OCI-LY7 (cell line): ENCODE results near the gene KCNK4. TPM values are rescaled to one million over a fixed set of nuclear protein-coding genes. Genes with fewer than 3 reads are reported as not detected.

Source experiments
- BruUV-seq: library from RNA; stranded (reverse); fragments of 400-500 nt; replicated peaks from 2 replicates; lab custom pipeline; 2021; lab: Mats Ljungman, UMichigan
- CTCF ChIA-PET: fragments of 300-600 bp; sonication (Branson Sonifier 250); formaldehyde crosslinking; loops from one replicate; lab custom pipeline; 2022; ENCODE audit warnings: antibody characterized with exemption; ENCODE audit not compliant: unreplicated experiment; lab: Charles Lee
- POLR2A ChIA-PET: fragments of 300-600 bp; sonication (Branson Sonifier 250); formaldehyde crosslinking; loops from one replicate; lab custom pipeline; 2022; ENCODE audit warnings: antibody characterized with exemption; lab: Charles Lee
- DNase-seq: peaks from one replicate; pipeline ENCODE4 v3.0.0-alpha.2; 2015; ENCODE audit warnings: low spot score
- H2AFZ ChIP-seq: fragments of 200-600 bp; sonication (generic), shearing (Covaris generic); 2 replicates; pipeline ENCODE4 v1.6.1; 2014; ENCODE audit warnings: mild to moderate bottlenecking, antibody characterized with exemption, low read length, moderate library complexity
- H3K27ac ChIP-seq: fragments of 200-600 bp; sonication (generic); 2 replicates; pipeline ENCODE4 v1.5.1; 2014; ENCODE audit warnings: mixed run types, low read depth, mild to moderate bottlenecking, moderate library complexity, low read length, inconsistent platforms; ENCODE audit not compliant: poor library complexity, severe bottlenecking
- H3K36me3 ChIP-seq: fragments of 200-600 bp; sonication (generic); 2 replicates; pipeline ENCODE4 v1.6.1; 2014; ENCODE audit warnings: mild to moderate bottlenecking, antibody characterized with exemption, low read length, moderate library complexity, mixed read lengths; ENCODE audit not compliant: insufficient read depth
- H3K4me1 ChIP-seq: fragments of 200-600 bp; sonication (generic); 2 replicates; pipeline ENCODE4 v1.5.1; 2014; ENCODE audit warnings: mild to moderate bottlenecking, low read length; ENCODE audit not compliant: insufficient read depth, poor library complexity, severe bottlenecking
- H3K4me2 ChIP-seq: fragments of 200-600 bp; sonication (generic); 2 replicates; pipeline ENCODE4 v1.6.1; 2014; ENCODE audit warnings: mild to moderate bottlenecking, low read length
- H3K4me3 ChIP-seq: fragments of 200-600 bp; sonication (generic); 2 replicates; pipeline ENCODE4 v1.5.1; 2014; ENCODE audit warnings: mild to moderate bottlenecking, low read depth, low read length; ENCODE audit not compliant: poor library complexity, severe bottlenecking
- H3K79me2 ChIP-seq: fragments of 200-600 bp; sonication (generic); 2 replicates; pipeline ENCODE4 v1.6.1; 2016; ENCODE audit warnings: low read depth, mild to moderate bottlenecking, low read length, moderate library complexity, mixed read lengths; ENCODE audit not compliant: insufficient read depth
- H3K9me2 ChIP-seq: fragments of 200-600 bp; sonication (generic); 2 replicates; pipeline ENCODE4 v1.6.1; 2016; ENCODE audit warnings: mild to moderate bottlenecking, low read length, mixed read lengths; ENCODE audit not compliant: insufficient read depth
- H3K9me3 ChIP-seq: fragments of 200-600 bp; sonication (generic); 2 replicates; pipeline ENCODE4 v1.6.1; 2014; ENCODE audit warnings: mild to moderate bottlenecking, mixed run types, low read length, mixed read lengths
- H4K20me1 ChIP-seq: fragments of 200-600 bp; sonication (generic); 2 replicates; pipeline ENCODE4 v1.6.1; 2014; ENCODE audit warnings: mild to moderate bottlenecking, antibody characterized with exemption, low read length, moderate library complexity, mixed read lengths; ENCODE audit not compliant: insufficient read depth
- CTCF ChIP-seq: fragments of 200-600 bp; sonication (generic); conservative IDR thresholded peaks from 2 replicates; pipeline ENCODE4 v1.5.1; 2014; ENCODE audit warnings: mild to moderate bottlenecking, antibody characterized with exemption, low read length, moderate library complexity, mixed read lengths
- EZH2phosphoT487 ChIP-seq: fragments of 200-600 bp; sonication (generic); IDR thresholded peaks from 2 replicates; pipeline ENCODE4 v1.6.1; 2018; ENCODE audit warnings: low read depth, borderline replicate concordance, mild to moderate bottlenecking, mixed run types, antibody characterized with exemption, low read length, moderate library complexity, mixed read lengths
- intact Hi-C: fragments of 100-400 bp; cut with micrococcal nuclease; formaldehyde crosslinking; loops from one replicate; pipeline ENCODE4 v1.10.0; 2022; ENCODE audit not compliant: unreplicated experiment
- total RNA-seq, 2 experiments: library from RNA; depleted of rRNA in 1 of 2; stranded (reverse); fragments of >200 nt in 1 of 2; shearing (Covaris generic) in 1 of 2; gene quantifications; 2 replicates each; pipeline ENCODE4 v1.2.3, GENCODE V29; 2014 to 2022

KCNK4 gene
- total RNA-seq, 2 experiments from 2014 or later: 0.80 to 0.95 TPM

DNA sequence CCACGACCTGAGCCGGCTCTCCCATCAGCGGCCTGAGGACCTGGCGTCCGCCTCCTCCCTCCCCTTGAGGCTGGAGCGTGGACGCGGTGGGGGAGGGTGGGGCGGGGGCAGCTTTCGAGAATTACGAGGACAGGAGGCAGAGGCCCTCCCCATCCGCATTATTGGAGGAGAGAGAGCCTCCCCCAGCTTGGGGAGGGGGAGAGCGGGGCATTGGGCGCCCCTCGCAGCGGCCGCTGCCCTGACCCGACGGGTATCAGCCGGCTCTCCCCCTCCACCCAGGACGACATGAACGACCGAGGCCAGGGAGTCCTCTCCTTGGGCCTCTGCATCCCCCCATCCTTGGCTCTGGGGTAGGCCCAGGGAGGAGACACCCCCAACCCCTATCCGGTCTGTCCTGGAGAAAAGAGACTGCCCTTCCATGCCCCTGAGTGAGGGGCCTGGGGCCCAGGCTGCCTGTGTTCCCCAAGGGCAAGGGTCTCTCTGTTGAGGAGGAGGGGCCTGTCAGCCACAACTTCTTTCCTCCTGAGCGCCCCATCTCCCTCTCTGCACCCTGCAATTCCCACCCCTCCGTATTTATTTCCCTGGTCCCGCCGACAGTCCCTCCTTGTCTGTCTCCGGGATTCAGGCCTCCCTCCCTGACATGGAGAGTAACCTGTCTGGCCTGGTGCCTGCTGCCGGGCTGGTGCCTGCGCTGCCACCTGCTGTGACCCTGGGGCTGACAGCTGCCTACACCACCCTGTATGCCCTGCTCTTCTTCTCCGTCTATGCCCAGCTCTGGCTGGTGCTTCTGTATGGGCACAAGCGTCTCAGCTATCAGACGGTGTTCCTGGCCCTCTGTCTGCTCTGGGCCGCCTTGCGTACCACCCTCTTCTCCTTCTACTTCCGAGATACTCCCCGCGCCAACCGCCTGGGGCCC is 5.0 kb upstream of the KCNK4 start:
- H2AFZ ChIP-seq: peak overlapping the region; percentile 65
- ChIA-PET POLR2A (no interaction called here), CTCF (interaction anchor here (0.6 kb wide), 1 partner anchor 34 kb away, joined by 4 read pairs; no protein-coding TSS in a partner anchor)
- peak overlapping the region; percentile 97 for H3K4me2 ChIP-seq
- no peaks in the 10 kb centered on the region for H3K79me2 ChIP-seq
- H3K9me2 ChIP-seq: no peaks in the 10 kb centered on the region
- peaks cover 14% of the 10 kb centered on the region for H3K4me1 ChIP-seq
- H4K20me1 ChIP-seq: no peaks in the 10 kb centered on the region
- H3K36me3 ChIP-seq: peaks cover 5% of the 10 kb centered on the region; the same call in 1 of the 2 replicates
- intact Hi-C loops: loop anchor here (1.0 to 5.0 kb wide), 2 partner anchors 18 to 84 kb away; no protein-coding TSS in a partner anchor
- peak; percentile 48 for DNase-seq
- H3K27ac ChIP-seq: no peak overlapping the region
- no TSS peak for BruUV-seq
- H3K9me3 ChIP-seq: no peaks in the 10 kb centered on the region
- peak overlapping the region; percentile 73 for H3K4me3 ChIP-seq
- peak; percentile 62 for TF ChIP-seq CTCF
- TF ChIP-seq EZH2phosphoT487: no peak

DNA sequence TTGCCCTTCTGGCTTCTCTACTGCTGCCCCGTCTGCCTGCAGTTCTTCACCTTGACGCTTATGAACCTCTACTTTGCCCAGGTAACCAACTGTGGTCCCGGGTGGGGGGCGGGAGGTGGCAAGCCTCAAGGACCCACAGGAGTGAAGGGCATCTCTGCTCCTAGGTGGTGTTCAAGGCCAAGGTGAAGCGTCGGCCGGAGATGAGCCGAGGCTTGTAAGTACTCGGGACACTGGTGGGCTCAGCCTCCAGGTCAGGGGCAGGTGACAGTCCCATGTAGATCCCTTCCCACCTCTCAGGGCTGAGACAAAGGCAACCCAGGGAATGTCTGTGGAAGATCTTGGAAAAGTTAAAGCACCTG is 4.3 kb upstream of the KCNK4 start:
- intact Hi-C loops: loop anchor here (5.0 kb wide), 1 partner anchor 84 kb away; no protein-coding TSS in a partner anchor
- peaks cover 5% of the 10 kb centered on the region; the same call in 1 of the 2 replicates for H3K36me3 ChIP-seq
- H3K9me2 ChIP-seq: no peaks in the 10 kb centered on the region
- no peaks in the 10 kb centered on the region for H4K20me1 ChIP-seq
- H3K79me2 ChIP-seq: no peaks in the 10 kb centered on the region
- no TSS peak for BruUV-seq
- no peaks in the 10 kb centered on the region for H3K9me3 ChIP-seq
- TF ChIP-seq CTCF: no peak
- TF ChIP-seq EZH2phosphoT487: no peak
- POLR2A ChIA-PET: no interaction called here
- H3K27ac ChIP-seq: no peak overlapping the region
- no peak overlapping the region for H2AFZ ChIP-seq
- CTCF ChIA-PET: no interaction called here
- peak overlapping the region; percentile 97 for H3K4me2 ChIP-seq
- no peak for DNase-seq
- no peak overlapping the region for H3K4me3 ChIP-seq
- H3K4me1 ChIP-seq: peaks cover 14% of the 10 kb centered on the region
